ENCODE results near the gene PRDX2. TPM values are rescaled to one million over a fixed set of nuclear protein-coding genes. Genes with fewer than 3 reads are reported as not detected.
A peak's percentile ranks its signal among the peaks of the same experiment; 100 is the strongest.
"Not testable (repeated sequence)": the region's sequence is repeated elsewhere in the genome, so short reads cannot be mapped to it uniquely, and the experiment has no call there.

The PRDX2 gene
- polyA plus RNA-seq (2012; ENCODE audit: insufficient read depth, insufficient read length): 291 TPM

DNA sequence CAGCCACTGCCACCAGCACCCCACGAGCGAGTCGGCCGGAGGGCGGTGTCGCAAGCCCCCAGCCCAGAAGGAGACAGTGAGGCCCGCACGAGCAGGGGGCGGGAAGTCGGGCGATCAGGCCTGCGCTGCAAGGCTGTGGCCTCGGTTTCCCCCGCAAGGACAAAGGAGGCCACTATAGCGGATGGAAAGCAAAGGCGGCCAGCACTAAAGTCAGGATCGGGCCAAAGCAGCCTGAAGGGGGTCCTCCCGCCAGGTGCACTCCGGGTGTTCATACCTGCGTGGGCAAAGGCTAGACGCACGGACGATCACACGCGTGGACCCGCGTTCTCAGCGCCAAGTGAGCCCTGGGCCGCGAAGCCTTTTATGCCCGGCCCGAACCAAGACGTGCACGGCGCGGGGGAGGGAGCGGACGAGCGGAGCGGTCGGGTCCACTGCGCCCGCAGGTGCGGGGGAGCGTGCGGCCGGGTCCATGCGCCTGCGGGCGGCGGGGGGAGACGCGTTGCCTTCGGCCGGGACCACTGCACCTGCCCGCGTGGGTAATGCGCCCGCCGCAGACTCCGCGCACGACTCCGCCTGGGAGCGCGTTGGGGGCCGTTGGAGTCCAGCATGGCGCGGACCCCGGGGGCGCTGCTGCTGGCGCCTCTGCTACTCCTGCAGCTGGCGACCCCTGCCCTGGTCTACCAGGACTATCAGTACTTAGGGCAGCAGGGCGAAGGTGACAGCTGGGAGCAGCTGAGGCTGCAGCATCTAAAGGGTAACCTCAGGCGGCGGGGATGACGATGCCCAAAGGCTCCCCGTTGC is at the start of gene PRDX2, which contains the start of gene THSD8:
Gene PRDX2, minus strand, starts transcription at position 335 of the 801 bp plus-strand sequence. CDS start 539 bp downstream, outside the sequence.
Gene THSD8, plus strand, starts transcription at position 604 of the 801 bp plus-strand sequence. Its CDS starts 3 bp downstream, at position 607.
- no peak for DNase-seq (ENCODE audit: low read depth, low spot score)
- H3K4me3 ChIP-seq (ENCODE audit: low read length): peak within 1 kb of the TSS; percentile 83

DNA sequence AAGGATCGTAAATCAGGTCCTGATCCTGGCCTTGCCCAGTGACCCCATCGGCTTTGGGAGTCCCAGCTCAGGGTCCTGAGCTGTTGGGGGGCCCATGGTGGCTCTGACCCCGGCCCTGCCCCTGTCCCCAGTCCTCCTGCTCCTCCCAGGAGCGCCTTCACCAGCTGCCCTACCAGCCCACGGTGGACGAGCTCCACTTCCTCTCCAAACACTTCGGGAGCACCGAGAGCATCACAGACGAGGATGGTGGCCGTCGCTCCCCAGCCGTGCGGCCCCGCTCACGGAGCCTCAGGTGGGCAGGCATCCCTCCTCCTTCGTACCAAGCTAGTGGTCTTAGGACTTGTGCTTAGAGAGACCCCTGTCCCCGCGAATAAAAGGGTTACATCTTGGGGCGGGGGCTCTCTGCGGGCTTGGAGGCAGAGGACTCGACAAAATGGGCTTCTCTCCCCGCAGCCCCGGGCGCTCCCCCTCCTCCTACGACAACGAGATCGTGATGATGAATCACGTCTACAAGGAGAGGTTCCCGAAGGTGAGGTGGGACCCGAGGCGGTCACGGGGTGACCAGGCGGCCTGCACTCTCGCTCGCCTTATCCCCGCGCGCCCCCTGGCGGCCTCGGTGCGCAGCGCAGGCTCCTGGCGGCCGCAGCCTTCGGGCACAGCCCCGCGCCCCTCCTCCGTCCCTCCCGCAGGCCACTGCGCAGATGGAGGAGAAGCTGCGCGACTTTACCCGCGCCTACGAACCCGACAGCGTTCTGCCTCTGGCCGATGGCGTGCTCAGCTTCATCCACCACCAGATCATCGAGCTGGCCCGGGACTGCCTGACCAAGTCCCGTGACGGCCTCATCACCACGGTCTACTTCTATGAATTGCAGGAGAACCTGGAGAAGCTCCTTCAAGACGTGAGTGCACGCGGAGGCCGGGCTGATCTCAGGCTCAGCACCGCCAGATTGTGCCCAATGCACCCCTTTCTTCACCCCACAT is 45.8 kb upstream of the PRDX2 start:
- no peak overlapping the region for H3K4me3 ChIP-seq (ENCODE audit: low read length)
- DNase-seq (ENCODE audit: low read depth, low spot score): no peak

DNA sequence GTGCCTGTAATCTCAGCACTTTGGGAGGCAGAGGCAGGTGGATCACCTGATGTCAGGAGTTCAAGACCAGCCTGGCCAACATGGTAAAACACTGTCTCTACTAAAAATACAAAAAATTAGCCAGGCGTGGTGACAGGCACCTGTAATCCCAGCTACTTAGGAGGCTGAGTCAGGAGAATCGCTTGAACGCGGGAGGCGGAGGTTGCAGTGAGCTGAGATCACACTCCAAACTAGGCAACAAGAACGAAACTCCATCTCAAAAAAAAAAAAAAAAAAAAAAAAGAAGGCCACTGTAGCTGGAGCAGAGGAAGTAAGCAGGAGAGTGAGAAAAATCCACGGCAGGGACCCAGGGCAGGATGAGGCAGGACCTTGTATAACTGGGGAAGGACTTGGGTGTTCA is 45.0 kb upstream of the PRDX2 start:
- H3K4me3 ChIP-seq (ENCODE audit: low read length); DNase-seq (ENCODE audit: low read depth, low spot score): not testable (repeated sequence)

DNA sequence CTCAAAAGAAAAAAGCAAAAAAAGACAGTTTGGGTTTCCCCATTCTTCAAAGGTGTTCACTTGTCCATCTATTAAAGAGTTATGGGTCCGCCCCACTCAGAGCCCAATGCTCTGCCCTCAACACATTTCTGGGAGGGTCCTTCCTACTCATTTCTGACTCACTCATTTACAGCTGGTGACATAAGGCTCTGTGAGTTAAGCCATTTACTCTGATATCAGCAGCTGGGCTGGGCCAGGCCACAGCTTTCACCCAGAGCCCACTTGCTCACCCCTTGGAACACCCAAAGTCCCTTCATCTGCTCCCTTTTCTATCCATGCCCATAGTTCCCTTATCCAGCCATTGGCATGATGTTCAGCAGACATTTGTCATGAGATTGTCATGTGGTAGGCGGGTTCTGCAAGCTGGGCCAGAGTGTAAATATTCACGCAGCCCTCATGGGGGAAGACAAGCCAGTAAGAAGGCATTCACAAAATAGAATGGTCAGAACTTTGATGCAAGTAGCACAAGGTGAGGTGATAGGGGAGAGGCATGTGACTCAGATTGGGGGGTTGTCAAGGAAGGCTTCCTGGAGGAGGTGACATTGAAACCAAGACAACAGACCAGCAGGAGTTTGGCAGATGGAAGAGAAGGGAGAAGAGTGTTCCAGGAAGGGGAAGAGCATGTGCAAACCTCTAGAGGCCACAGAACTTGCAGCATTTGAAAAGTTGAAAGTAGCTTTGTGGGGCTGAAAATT is 42.6 kb upstream of the PRDX2 start:
- DNase-seq (ENCODE audit: low read depth, low spot score): no peak
- H3K4me3 ChIP-seq (ENCODE audit: low read length): no peak overlapping the region

DNA sequence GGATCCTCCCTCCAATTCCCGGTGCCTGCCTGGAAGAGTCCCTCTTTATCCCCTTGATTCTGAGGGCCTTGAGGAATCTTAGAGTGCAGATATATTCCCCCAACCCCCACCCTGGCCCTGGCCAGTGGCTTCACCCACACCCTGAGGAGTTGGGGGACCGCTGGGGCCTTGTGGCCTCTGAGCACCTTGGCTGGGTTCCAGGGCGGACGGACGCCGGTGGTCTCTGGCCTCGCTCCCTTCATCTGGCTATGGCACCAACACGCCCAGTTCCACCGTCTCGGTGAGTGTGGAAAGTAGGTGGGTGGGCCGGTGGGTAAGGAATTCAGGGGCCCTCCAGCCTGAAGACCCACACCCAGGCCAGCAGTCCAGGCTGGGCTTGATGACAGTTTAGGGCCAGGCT is 41.7 kb upstream of the PRDX2 start:
- DNase-seq (ENCODE audit: low read depth, low spot score): no peak
- H3K4me3 ChIP-seq (ENCODE audit: low read length): no peak overlapping the region

DNA sequence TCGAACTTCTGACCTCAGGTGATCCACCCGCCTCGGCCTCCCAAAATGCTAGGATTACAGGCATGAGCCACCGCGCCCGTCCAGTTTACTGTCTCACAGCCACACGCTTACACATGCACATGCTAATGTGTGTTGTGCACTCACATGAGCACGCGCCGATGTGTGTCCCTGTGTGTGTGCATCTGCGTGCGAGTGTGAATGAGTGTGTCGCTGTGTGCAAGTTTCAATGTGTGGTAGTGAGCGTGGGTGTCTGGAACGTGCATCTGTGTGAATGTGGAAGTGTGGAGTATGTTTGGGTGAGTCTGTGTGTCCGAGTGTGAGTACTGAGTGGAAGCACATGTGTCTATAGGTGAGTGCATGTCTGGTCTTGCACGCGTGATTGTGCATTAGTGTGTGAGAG is 40.9 kb upstream of the PRDX2 start:
- no peak for DNase-seq (ENCODE audit: low read depth, low spot score)

DNA sequence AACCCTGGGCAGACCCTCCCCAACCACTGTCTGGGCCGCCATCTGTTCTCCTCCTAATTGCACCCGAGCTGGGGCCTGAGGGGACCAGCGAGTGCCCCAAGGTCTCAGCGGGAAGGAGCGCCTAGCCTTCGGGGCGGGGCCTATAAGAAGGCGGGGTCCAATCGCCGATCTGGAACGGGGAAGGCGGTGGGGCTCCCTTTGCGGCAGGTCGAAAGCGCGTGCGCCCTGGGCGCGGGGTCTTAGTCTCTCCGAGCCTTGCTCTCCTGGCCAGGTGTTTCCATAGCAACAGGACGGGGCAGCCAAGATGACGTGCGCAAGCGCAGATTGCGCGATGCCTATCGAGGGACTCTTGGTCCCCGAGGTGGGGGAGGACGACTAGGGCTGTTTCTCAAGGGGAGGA is 39.5 kb upstream of the PRDX2 start:
- no peak for DNase-seq (ENCODE audit: low read depth, low spot score)
- H3K4me3 ChIP-seq (ENCODE audit: low read length): no peak overlapping the region

More for the DNA sequence above, 40.9 kb upstream of the PRDX2 start:
- no peak overlapping the region for H3K4me3 ChIP-seq (ENCODE audit: low read length)

DNA sequence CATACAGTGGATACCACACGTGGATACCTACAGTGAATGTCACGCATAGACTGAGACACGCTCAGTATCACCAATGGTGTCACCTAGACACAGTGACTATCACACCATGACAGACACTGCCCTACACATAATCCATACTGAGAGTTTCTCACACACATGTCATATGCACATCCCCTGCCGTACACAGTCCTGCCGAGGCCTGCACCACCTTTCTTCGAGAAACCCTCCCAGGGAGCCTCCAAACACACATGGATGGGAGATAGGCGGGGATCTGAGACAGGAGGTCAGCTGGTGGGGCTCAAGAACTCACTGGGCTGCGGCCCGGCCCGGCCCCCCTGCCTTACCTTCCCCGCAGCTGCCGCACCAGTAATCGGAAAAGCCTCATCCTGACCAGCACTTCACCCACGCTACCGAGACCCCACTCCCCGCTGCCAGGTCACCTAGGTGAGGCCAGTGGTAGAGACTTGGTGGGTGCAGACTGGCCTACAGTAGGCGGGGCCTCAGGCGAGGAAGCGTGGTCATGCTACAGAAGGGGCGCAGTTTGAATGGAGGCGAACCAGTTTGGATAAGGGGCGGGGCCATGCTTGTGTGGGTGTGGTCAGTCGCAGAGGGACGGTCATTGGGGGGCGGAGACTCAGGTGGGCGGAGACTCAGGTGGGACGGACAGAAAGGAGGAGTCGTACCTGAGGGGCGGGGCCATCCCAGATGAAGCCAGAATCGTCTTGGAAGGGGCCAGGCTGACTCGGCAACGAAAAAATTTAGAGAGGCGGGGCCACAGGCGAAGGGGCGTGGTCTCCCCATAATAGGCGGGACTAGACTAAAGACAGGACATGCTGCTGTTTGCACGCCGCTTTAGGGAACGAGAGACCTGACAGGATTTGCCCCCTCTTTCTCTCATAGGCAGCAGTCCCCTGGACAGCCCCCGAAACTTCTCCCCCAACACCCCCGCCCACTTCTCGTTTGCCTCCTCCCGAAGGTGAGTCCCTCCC is 38.8 kb upstream of the PRDX2 start:
- no peak for DNase-seq (ENCODE audit: low read depth, low spot score)

DNA sequence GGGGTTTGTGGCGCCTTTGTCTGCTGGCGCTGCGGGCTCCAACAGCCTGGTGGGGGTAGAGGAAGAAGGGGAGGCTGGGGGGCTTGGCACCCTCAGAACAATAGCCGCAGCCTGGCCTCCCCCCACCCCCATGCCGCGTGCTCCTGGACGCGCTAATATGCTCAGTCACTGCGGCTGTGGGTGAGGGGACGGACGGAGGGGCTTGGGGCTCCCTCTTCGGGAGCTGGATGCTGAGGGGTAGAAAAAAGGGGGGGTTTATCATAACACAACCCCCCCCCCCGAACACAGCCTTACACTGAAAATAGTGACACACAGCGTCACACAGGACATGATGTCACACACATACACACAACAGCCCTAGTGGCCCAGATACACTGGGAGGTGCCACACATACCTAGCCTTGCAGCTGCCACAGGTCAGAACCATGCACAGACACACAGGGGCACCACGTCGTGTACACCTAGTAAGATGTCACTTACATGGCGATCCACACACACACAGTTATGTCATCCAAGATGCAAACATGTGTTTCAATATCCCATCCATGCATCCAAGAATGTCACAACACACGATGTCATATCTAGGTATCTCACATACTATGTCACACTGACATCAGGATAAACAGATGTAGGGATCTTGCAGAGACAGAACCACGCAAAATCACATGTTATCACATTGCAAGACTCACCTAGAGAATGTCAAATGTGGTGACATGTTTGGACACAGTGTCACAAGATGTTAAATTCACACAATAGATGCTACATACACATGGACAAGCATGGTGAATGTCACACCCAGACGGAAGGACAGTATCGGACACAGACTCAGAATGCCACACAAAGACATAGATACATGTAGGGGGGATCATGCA is 37.5 kb upstream of the PRDX2 start:
- H3K4me3 ChIP-seq (ENCODE audit: low read length): peak overlapping the region; percentile 70
- peak; percentile 56 for DNase-seq (ENCODE audit: low read depth, low spot score)

More for the DNA sequence above, 38.8 kb upstream of the PRDX2 start:
- H3K4me3 ChIP-seq (ENCODE audit: low read length): no peak overlapping the region

DNA sequence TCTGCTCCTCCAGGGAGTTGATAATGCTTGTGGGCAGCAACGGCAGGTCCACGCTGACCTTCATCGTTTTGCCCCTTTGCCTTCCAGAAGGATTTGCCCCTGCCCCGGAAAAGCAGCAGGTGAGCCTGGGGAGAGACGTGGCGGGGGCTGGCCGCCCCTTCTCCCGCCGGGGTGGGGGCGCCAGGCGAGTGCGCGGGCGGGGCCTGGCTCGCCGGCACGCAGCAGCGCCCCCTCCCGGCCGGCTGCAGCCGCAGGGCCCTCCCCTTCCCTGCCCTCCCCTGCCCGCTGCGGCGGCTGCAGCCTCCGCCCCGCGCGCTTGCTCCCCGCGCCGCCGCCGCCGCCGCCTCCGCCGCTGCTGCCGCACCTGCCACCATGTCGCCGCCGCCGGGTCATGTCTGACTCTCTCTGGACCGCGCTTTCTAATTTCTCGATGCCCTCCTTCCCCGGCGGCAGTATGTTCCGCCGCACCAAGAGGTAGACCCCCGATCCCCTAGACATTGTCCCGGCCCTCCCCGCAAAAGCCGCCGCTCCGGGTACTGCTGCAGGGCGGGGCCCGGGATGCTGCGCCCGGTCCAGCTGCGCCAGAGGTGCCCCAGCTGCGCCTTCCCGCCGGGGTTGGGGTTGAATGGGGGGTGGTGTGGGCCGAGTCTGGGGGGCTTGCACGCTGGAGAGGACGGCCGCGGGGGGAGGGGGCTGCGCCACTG is 36.7 kb upstream of the PRDX2 start, which contains the start of gene MAST1:
Gene MAST1, plus strand, starts transcription at position 334 of the 704 bp plus-strand sequence. Its CDS starts 58 bp downstream, at position 392.
- H3K4me3 ChIP-seq (ENCODE audit: low read length): peak within 1 kb of the TSS; percentile 70
- no peak for DNase-seq (ENCODE audit: low read depth, low spot score)

DNA sequence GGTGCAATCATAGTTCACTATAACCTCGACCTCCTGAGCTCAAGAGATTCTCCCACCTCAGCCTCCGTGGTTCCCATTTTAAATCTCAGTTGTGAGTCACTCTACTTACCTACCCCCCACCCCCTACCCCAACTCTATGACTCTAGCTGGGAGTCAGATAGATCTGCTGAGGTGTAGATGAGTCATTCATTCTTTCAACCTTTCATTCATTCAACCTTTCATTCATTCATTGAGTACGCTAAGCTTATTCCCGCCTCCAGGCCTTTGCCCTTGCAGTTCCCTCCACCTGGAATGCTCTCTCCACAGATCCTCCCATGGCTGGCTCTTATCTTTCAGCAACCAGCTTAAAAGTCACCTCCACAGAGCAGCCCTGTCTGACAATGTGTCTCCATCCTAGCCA is 35.6 kb upstream of the PRDX2 start:
- no peak for DNase-seq (ENCODE audit: low read depth, low spot score)
- H3K4me3 ChIP-seq (ENCODE audit: low read length): no peak overlapping the region

DNA sequence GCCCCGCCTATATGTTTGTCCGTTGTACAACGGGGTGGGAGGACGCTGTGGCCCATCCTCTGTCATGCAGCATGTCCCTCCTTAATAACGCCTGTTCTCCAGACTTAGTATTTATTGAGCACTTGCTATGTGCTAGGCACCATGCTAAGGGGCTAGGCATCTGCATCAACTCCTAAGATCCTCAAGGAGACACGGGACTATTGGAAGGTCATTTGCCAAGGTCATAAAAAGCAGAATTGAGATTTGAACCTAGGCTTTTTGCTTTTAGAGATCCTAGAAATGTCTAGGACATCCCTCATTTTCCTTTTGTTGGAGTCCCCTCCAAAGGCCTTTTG is 34.9 kb upstream of the PRDX2 start:
- DNase-seq (ENCODE audit: low read depth, low spot score): no peak
- no peak overlapping the region for H3K4me3 ChIP-seq (ENCODE audit: low read length)

DNA sequence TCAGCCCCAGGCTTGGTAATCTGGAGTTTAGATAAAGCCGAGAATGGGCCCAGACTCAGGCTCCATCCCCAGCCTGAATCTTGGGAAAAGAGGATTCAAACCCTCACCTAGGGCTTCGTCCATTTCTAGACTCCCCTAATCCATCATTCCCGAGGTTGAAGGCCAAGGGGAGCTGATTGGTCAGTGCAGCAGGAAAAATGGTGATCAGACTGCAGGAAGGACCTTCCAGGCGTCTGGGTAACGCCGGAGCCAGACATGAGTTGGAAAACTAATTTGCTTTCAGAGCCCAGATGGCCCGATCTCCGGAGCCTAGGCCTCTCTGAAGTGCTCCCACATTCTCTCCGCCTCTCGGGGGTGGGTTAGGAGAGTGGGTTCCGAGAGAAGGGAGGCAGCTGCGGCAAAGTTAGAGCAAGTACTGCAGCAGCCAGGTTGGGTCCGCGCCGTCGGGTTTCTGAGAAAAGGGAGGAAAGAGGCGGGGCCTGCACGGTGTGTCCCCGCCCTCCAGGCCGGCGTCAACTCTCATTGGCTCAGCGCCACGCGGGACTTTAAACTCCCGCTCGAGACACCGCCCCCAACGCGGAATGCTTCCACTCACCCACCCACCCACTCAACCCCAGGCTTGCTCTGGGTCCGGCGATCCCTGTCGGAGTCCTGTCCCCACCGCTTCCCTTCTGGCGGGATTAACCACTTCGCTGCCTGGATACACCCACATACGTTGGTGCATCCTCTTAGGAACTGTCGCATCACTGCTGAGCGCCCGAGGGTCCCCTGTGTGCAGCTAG is 33.6 kb upstream of the PRDX2 start:
- DNase-seq (ENCODE audit: low read depth, low spot score): peak; percentile 36
- H3K4me3 ChIP-seq (ENCODE audit: low read length): no peak overlapping the region

DNA sequence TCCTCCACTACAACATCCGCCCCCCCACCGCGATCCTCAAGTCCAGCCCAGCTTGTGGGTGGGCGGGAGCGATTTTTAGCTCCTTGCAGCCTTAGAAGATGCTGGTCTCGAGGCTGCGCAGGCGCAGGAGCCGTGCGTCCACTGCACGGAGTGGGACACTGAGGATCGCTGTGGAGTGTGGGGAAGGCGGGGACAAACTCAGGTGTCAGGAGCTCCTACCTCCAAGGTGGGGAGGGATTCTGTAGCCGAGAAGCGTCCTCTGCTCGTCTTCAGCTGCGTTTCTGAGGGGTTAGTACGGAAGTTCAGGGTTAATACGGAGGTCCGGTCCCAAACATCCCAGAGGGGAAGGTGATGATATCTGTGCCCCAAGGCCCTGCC is 33.0 kb upstream of the PRDX2 start, which contains the start of gene RTBDN:
Gene RTBDN, minus strand, starts transcription at position 14 of the 378 bp plus-strand sequence. CDS start 4,600 bp downstream, outside the sequence.
- peak within 1 kb of the TSS; percentile 49 for H3K4me3 ChIP-seq (ENCODE audit: low read length)
- DNase-seq (ENCODE audit: low read depth, low spot score): no peak

DNA sequence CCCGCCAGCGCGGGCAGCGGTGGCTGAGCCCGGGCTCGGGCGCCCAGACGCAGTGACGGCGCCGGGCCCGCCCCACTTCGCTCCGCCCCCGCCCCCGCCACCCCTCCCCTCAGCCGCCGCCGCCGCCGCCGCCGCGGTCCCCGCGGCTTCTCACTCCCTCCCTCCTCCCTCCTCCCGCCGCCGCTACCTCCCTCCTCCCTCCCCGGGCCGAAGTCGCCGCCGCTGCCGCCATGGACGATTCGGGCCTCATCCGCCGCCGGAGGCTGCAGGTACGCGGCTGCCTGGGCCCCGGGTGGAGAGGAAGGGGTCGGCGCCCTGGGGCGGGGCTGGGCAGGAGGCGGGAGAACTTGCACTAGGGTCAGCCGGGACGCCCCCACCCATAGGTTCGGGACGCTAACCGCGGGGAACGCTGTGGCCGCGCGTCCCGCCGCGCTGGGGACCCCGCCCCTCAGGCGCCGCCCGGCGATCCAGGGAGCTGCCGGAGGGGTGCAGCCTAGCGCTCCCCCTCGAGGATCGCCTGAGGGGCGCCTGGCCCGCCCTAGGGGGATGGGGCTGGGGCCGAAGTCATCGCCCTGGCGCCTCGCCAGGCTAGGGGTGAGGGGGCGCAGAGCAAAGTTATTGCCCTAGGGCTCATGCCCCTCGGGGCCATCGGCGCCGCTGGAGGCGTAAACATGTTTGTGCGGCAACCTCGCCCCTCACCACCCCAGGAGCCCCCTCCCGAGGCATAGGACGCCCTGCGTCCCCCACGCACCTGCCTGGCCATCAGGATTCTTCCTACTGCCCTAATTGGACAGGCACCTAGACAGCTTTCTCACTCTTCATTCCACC is 32.4 kb upstream of the PRDX2 start:
- peak overlapping the region; percentile 49 for H3K4me3 ChIP-seq (ENCODE audit: low read length)
- DNase-seq (ENCODE audit: low read depth, low spot score): no peak
